ENCODE data around the gene ELL2.
"Not testable (repeated sequence)": the region's sequence is repeated elsewhere in the genome, so short reads cannot be mapped to it uniquely, and the experiment has no call there.

The ELL2 gene

DNA sequence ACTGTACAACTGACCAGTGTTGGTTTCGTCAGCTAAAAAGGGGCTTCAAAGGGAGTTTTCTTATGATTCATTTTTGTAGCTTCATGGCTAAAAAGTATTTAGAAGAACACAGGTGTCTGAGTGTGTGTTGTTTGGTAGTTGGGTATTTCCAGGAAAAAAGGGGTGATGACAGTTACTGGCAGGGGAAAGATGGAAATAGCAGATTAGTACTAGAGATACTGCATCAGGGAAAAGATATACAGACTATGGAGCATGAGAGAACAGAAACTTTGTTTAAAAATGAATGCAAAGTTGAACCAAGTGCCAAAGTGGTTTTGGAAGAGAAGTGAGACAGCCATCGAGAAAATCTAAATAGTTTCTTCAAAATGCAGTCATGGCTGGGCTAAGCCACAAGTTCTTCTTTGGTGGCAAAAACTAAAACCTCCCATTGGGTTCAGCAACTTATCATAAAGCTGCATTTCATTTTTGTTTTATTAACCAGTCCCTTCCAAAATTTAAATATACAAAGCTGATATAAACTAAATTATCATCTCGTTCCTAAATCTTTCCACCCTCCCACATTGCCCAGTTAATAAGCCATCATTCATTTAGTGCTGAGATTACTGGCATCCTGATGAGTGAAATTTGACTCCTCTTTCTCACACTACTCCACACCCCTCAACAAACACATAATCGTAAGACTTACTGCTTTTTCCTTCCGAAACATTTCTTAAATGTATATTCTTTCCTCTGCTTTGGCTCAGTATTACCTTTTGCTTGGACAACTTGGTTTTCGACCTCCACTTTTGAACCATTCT, 33.5 kb downstream of the ELL2 start:
- DNase-seq: no peak

DNA sequence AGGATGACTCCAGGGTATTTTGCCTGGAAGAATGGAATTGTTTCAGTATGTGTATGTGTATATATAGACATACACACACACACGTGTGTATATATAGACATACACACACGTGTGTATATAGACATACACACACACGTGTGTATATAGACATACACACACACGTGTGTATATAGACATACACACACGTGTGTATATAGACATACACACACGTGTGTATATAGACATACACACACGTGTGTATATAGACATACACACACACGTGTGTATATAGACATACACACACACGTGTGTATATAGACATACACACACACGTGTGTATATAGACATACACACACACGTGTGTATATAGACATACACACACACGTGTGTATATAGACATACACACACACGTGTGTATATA, 34.4 kb downstream of the ELL2 start:
- DNase-seq: not testable (repeated sequence)

DNA sequence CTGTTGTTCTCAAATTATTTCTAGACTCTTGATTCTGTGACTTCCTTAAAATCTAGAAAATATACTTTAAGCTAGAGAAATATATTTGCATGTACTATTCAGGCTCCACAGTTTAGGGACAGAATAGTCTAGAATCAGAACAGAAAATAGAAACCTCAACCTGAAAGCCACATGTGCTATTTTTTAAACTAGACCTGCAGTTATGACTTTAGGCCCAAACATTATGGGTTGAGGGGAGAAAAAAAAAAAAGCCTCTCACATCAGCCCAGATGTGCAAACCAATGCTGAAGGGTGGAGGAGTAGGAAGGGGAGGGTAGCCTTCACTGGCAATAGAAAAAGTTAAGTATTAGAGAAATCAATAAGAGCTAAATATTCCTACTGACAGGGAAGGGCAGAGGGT, 35.7 kb downstream of the ELL2 start:
- no peak for DNase-seq

DNA sequence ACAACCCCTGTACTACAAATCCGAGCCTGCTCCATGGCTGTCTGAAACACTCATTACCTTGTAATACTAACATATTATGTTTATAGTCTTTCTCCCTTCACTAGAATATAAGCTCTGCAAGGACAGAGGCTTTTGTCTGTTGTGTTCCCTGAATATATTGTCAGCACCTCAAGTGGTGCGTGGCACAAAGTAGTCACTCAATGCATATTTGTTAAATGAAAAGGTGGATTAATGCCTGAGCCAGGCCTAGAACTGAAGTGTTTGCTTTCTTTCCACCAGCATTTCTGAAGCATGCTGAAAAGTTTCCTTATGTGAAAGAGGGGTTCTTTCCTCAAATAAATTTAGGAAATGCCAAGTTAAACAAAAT, 36.3 kb downstream of the ELL2 start:
- no peak for DNase-seq

DNA sequence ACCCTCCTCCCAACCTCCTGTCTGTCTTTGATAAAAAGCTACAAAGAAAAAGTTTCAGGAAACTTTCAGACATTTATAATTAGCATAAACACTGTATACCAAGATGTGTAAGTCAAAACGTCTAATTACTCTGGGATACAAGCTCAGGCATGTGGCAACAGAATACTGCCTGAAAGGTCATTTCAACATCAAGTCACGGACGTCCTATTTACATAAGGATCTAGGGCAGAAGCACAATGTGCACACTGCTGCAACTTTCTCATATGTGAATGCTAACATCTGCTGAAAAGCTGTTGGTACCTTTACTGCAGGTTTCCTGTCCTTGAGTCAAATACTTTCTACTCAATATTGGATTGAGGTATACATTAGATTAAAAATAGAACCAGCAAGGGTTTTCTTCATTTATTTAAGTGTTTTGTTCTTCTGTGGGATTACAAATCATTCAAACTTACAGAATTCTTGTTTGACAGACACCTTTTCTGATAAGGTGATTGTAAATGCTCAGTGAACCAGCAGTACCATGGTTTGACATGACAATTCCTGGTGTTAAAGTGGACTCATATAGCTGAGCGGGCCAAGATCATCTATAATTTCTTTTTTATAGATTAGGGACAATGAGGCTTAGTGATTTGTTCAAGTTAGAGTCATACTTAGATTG, 36.8 kb downstream of the ELL2 start:
- no peak for DNase-seq

DNA sequence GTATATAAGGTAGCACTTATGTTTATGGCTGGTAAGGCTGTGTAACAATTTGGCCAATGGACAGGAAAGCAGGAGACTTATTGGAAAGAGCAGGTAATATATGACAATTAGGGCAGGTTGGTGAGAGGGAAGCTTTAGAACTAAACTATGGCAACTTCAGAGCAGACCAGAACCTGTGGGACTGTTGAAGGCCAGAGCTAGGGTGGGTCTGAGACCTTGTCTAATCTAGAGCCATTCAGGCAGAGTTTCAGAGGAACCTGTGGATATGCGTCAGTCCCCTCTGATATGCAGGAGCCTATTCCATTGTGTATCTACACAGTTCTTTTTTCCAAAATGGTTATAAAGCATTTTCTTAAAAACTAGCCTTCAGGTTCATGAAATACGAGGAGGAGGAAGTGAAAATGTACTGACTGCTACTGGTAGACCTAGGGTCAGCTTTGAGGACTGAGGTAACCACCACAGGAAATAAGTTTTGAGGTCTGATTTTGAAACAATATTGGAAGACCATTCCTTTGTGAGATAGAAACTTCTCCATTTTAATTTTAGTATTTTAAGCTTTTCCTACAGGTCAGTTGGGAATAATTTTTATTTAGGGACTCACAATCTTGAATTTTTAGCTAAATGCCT, 37.6 kb downstream of the ELL2 start:
- DNase-seq: no peak

DNA sequence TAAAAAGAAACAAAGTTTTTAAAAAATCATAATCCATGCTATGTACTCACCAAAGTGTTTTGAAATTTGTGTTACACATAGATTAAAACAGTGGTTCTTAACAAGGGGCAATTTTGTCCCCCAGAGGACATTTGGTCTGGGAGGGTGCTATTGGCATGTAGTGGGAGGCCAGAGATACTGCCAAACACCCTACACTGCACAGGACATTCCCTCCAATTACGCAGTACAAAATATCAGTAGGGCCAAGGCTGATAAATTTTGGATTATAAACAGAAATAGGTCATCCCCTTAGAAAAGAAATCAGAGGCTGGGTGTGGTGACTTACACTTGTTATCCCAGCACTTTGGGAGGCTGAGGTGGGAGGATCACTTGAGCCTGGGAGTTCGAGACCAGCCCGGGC, 38.9 kb downstream of the ELL2 start:
- no peak for DNase-seq

DNA sequence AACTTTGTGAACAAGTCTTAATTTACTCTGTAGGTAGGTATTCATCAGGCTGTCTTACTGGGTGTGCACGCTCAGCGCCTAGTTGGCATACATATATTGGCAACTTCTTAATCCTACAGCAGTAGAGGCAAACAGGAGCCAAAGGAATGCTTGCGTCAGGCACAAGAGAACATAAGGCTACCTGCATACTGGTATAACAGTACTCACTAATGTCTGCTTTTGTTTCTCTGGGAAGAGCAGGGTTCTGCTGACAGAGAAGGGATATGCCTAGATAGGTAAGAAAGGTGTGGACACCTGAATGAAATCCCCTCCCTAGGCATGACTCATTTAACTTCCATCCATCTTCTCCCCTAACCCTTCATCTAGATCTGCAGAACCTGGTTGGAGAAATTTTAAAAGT, 40.1 kb downstream of the ELL2 start:
- DNase-seq: no peak

DNA sequence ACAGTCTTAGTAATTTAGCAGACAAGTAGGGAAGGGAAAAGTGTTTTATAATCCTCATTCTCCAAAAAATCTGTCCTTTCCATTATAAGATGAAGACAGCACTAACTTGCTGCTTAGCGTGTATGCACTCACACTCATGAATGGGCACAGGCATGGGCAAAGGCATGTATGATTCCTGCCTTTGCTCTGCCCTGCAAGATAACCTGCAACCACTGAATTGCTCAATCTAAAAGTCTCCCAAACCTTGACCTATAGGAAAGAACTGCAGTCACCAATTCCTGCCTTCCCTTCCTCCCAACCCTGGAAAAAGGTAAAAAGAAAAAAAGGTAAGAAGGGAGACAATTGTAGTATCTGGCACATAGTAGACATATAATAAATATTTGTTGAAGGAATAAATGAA, 40.8 kb downstream of the ELL2 start:
- no peak for DNase-seq

DNA sequence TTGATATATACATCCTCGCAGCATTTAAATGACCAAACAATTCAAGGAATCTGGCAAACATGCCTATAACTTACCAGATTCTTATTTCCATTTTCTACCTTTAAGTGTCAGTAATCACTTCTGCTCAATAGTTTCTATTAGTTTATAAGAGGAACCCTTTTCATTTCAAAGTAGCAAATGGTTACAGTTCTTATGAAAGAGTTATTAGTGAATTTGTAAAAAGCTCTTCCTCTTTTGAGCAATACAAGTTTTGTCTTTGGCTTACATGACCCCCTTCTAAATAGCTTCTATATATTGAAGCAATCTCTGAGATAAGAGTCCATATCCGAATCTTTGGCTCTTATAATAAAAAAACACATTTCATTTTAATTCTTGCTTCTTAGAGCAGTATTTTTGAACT, 42.0 kb downstream of the ELL2 start:
- DNase-seq: no peak

DNA sequence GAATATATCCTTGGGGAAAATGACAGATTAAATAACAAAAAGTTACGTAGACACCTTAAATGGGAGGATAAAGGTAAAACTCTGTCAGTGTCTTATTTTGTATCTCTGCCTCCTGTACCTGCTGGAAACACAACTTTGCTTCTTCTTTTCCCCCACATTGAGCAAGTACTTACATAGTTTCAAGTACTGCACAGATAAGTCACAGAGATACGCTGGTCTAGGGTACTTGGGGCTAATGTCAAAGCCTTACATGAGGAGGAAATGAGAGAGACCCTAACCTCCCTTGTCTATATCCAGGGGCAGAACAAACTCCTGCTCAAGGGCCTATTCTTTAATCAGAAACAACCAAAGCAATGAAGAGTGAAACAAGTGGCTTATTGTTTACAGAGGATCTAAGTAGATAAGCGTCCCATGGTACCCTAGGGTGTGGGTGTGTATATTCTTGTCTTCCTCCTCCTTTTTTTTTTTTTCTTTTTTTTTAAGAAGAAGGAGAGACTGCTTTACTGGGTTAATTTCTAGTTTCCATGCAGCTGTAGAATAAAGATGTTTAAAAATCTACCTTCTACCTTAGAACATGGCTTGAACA, 43.1 kb downstream of the ELL2 start:
- no peak for DNase-seq

DNA sequence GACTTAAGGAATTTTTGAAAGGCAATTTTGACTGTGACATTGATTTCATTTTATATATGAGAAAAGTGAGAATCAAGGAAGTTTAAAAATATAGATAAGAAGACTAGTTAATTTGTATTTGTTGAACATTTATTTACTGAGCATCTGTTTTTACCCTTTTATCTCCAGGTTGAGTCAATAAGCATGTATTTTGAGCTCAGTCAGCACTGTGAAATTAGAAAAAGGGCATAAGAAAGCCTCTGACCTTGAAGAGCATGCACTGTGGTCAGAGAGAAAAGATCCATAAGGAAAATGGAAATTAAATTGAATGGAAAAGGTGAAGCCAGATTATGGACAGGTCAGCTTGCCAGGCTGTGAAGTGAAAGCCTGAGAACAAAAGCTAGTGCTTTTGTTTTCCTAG, 44.4 kb downstream of the ELL2 start:
- no peak for DNase-seq

DNA sequence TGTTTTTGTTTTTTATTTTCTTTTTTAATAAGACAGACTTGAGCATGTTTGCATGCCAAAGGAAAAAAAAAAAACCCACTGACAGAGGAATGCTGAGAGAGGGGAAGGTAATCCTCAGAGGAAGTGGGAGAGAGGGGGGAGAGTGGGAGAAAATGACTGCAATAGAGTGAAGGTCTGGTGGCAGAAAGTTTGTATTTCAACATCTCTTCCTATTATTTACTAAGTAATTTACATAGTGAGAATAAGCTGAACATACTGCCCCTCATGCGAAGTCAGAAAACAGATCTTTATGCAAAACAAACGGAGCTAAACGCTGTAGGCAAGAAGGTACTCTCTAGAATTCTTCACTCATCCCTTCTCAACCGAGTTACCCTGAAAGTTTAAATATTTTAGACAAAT, 45.0 kb downstream of the ELL2 start:
- DNase-seq: no peak

DNA sequence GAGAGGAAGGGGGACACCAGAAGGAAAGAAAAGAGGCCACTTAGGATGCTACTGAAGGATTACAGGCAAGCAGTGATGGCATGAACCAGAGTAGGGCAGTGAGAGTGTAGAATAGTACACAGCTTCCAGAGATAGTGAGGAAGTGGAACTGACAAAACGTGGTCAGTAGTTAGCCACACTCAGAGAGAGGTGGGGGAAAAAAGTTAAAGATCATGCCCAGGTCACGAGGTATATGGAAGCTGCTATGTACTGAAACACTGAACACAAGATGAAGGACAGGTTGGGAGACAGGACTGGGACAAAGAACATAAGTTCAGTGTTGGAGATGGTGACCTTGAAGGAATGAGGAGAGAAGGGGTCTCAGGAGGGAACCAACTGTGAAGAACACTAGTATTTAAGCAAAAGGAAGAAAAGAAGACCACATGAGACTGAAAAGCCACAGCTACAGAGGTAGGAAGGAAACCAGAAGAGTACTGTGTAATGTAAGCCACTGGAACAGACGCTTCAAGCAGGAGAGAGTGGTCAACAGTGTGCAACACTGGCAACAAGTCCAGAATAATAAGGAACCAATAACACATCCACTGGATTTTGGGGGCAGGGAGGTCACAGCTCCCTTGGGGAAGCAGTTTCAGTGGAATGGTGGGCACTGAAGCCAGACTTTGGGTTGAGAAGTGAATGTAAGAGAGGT, 45.5 kb downstream of the ELL2 start:
- no peak for DNase-seq

DNA sequence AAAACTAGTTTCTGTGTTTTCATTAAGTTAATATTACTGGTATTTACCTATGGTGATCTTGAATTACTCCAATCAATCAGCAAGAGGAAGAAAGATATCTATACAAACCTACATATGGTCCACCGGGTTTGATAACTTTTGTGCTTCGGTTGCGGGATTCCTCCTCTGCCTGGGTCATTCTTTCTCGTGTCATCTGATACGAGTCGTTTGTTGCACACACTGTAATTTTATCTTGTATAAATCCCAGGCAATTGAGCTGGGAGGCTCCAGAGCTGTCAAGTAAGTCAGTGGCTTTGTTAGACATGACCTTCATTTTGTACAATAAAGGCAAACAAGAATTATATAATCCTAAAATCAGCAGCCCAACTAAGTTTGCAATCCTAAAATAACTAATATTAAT, 48.0 kb downstream of the ELL2 start:
- no peak for DNase-seq

DNA sequence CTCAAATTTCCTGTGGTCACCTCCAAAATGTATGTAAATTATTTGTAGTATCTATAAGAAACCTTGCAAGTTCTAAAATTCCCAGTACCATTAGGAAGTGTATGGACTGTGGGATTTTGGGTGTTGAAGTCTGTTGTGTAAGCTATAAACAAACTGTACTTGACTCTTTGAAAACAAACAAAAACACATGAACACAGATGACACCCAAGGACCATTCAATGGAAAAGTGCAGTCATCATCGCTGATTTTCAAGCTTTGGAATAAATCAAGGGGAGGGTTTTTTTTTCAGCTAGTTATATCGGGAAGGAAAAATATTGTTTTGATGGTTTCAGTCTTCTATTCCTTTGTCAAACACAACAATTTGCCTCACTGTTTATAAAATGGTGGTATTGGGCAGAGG, 49.6 kb downstream of the ELL2 start:
- DNase-seq: no peak

DNA sequence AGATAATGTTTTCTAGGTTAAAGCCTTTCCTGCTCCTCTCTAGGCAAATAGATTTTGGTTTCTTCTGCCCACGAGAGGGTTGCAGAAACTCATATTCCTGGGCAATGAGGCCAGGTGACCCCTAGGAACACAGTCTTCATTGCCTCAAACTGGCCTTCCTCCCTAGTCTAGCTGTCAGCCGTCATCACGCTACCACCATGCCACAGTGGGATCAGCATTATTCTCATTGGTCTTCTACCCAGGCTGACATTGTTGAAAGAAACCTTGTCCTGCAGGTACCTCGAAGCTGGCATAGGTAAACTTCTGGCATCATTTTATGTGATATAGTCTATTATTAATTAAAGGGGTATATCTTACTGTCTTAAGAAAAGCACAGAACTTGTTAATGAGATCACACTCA, 51.1 kb downstream of the ELL2 start:
- no peak for DNase-seq

DNA sequence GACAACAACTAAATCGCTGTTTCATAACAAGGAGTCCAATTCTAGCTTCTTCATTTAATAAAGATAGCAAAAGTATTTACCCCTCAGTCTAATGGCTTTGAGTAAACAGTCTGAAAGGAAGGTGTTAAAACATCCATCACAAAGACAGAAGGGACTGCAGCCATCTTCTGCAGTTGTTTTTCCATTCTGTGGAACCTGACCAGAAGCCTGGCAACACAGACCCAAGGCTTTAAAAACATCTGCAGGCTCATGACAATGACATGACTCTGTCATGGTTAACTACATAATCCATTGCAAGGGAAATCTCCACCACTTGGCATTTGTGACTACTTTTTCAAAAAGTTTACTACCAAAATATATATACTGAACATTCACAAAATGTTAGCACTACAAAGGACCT, 51.9 kb downstream of the ELL2 start:
- no peak for DNase-seq

DNA sequence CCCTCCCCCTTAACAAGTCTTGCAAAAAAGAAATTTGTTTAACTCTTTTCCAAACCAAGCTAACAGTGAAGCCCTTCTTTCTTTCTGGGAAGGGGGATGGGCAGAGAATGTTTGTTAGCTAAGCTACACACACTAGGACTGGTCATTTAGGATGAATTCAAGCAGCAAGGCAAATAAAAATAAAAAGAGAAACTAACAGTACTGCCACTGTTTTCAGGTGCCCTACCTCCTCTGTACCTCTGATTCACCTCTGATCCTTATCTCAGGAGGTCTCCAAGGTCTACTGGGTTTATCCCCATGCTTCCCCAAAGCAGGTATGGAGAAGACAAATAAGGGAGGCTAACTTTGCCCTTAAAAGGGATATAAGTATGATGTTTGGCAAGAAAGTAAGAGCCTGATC, 52.9 kb downstream of the ELL2 start:
- no peak for DNase-seq

DNA sequence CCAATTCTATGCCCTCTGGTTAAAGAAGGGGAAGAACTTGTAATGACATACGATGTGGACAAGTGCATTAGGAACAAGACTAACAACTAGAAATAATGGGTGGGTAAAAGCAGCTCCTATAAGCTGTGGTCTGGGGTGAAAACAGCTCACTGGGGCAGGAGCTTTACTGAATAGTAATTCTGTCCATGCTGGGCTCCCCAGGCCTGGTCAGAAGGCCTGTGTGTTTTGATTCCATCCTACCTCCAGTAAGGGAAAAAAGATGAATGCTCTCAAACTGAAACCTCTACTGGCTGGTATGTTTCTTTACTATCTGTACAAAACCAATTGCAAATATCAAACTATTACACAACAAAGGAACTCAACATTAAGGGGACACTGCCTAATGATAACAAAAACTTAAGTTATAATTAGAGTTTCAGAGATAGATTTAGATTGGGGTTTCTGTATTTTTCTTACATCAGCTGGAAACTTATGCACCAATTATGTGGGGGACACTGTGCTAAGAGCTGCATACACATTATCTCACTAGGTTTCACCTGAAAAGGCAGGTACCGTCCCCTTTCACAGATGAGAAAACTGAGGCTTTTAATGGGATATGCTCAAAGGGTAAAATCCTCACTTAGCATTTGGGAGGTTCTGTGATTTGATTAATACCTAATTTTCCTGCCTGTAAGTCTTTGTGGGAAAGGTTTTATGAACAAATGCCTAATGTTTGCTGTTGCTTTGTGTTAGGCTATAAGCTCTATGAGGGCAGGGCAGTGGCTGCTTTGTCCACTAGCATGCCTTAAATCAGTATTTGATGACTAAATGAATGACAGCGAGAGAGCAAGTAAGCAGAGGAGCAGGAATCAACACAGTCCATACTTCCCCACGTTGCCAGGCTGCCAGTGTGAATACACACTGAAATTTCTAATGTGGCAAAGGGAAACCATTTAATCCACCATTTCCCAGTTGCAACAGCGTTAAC, 53.6 kb downstream of the ELL2 start:
- DNase-seq: no peak

DNA sequence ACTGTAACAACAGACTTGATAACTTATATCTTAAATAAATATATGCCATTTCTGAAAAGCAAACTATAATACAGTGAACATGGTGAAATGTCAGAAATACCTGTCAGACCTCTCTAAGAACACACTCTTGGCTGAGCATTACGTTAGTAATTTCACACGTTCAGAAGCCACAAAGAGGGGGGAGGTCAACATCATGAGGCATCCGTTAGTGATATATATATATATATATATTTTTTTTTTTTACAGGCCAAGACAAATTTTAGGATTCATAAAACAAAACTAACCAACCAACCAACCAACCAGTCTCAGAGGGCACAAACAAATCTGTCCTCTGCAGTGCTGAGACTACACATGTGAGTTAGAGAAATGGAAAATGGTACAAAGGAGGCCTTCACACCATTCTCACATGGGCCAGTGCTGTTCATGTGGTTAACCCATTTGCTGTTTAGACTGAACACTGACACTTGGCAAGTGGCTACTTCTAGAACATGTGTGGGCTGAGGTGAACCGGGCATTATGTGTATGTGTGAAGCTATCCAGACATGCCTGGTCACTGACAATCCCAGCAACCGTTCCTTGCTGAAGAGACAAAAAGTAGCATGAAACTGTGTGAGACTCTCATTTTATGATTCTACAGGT, 54.5 kb downstream of the ELL2 start:
- no peak for DNase-seq

DNA sequence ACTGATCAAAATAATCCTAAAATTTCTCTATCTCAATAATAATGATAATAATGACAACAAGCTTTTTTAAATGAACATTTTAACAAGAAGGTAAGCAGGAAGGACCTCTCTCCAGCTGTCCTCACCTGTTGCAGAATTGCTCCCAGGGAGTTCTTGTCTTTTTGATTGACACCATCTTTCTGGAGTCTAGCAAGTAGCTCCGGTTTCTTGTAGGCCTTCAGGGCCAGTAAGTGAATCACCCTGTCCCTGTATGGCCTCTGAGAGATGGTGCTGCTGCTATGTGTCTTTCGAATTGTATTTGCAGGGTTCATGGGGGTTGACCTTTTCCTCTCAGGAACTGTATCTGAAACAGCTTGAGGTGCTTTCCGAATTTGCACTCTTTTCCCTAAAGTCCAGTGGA, 55.3 kb downstream of the ELL2 start:
- DNase-seq: not testable (repeated sequence)

All from NCI-H2171 (cell line).